Measurements from ENCODE around the gene EXOC3L2. TPM values are rescaled to one million over a fixed set of nuclear protein-coding genes. Genes with fewer than 3 reads are reported as not detected.

Gene EXOC3L2
- total and polyA plus RNA-seq, 2 of the 8 experiments (the other 6 are each of a cell fraction or from before 2014, with no cell fraction given), result 1.4 to 1.6 TPM

GRCh38 chr19:45179072-45179891 lies 65.9 kb downstream of the EXOC3L2 start (continued):
- TF ChIP-seq SP2 (IDR thresholded peaks at IDR 0.05; ENCODE audit: low read length) (no peak), NRF1 (IDR thresholded peaks at IDR 0.05; ENCODE audit: low read depth, low read length) (no peak), SUZ12 (IDR thresholded peaks at IDR 0.05; ENCODE audit: low read length) (peak; percentile 28; the same call in 1 of the 2 replicates), KDM4A (IDR thresholded peaks at IDR 0.05; ENCODE audit: low read depth, low read length, severe bottlenecking) (peak; percentile 79), RAD21 (IDR thresholded peaks at IDR 0.05 in 1 of 2, conservative IDR thresholded peaks at IDR 0.05 in 1 of 2; ENCODE audit: low read depth in 2 of 2, low read length in 2 of 2) (no peak), HDAC2 (IDR thresholded peaks at IDR 0.05; ENCODE audit: borderline replicate concordance in 1 of 2, low read depth in 2 of 2, low read length in 2 of 2) (no peak), RBBP5 (IDR thresholded peaks at IDR 0.05; ENCODE audit: borderline replicate concordance, low read depth, low read length) (no peak; the same call in 1 of the 2 replicates), RXRA (IDR thresholded peaks at IDR 0.05; ENCODE audit: insufficient read depth, low read depth, low read length) (no peak), JUN (IDR thresholded peaks at IDR 0.05; ENCODE audit: low read depth, low read length) (no peak), SP4 (IDR thresholded peaks at IDR 0.05; ENCODE audit: low read length) (no peak), EP300 (IDR thresholded peaks at IDR 0.05; ENCODE audit: borderline replicate concordance in 1 of 2, low read depth in 2 of 2, low read length in 2 of 2) (no peak), POLR2AphosphoS5 (IDR thresholded peaks at IDR 0.05; ENCODE audit: low read depth, low read length) (no peak), KDM1A (IDR thresholded peaks at IDR 0.05; ENCODE audit: borderline replicate concordance, low read length) (no peak), MAFK (IDR thresholded peaks at IDR 0.05; ENCODE audit: low read depth, low read length) (no peak), KDM5A (IDR thresholded peaks at IDR 0.05; ENCODE audit: low read length) (no peak), ATF2 (IDR thresholded peaks at IDR 0.05; ENCODE audit: low read length) (no peak)
- TF ChIP-seq, protein P1, sequence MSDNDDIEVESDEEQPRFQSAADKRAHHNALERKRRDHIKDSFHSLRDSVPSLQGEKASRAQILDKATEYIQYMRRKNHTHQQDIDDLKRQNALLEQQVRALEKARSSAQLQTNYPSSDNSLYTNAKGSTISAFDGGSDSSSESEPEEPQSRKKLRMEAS (IDR thresholded peaks at IDR 0.05), result 0 out of 2 replicates have a peak, but pooled peaks have one; percentile 12
- TF ChIP-seq, protein P2, sequence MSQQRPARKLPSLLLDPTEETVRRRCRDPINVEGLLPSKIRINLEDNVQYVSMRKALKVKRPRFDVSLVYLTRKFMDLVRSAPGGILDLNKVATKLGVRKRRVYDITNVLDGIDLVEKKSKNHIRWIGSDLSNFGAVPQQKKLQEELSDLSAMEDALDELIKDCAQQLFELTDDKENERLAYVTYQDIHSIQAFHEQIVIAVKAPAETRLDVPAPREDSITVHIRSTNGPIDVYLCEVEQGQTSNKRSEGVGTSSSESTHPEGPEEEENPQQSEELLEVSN (IDR thresholded peaks at IDR 0.05), result no peak

Data from H1 (cell line).